Gastroesophageal sphincter (tissue), 3 donors: ENCODE data around the gene SGMS1.

ENCODE experiments used
- EP300 ChIP-seq: sonication (generic); formaldehyde crosslinking; IDR thresholded peaks from one replicate; pipeline ENCODE4 v1.6.1; 2017; ENCODE audit warnings: antibody characterized with exemption, mild to moderate bottlenecking
- TF ChIP-seq, protein P1 (sequence below), 4 experiments: fragments of 200-600 bp in 2 of 4; fragments of 450-650 bp in 2 of 4; sonication (generic) in 1 of 4; IDR thresholded peaks; one replicate each; pipeline ENCODE4 v1.5.1; 2017 to 2019; ENCODE audit warnings: antibody characterized with exemption in 4 of 4, mild to moderate bottlenecking in 2 of 4, moderate library complexity in 2 of 4

DNA sequence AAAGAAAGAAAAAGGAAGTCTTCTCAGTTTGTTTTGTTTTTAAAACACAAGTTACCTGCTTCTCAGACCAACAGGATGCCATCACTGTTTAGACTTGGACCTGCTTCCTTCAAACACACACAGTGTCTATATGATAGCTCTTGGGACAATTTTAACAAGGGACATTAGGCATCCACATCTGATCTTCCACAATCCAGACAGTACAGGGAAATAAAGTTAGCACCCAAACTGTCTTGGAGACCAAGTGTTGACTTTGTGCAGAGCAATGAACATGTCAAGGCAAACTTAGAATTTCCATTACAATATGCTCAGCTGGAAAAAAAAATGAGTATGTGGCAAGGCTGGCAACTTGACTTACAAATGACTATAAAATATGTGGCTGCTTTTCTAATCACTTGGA, 80.9 kb downstream of the SGMS1 start:
- TF ChIP-seq EP300: no peak
- TF ChIP-seq, protein P1, sequence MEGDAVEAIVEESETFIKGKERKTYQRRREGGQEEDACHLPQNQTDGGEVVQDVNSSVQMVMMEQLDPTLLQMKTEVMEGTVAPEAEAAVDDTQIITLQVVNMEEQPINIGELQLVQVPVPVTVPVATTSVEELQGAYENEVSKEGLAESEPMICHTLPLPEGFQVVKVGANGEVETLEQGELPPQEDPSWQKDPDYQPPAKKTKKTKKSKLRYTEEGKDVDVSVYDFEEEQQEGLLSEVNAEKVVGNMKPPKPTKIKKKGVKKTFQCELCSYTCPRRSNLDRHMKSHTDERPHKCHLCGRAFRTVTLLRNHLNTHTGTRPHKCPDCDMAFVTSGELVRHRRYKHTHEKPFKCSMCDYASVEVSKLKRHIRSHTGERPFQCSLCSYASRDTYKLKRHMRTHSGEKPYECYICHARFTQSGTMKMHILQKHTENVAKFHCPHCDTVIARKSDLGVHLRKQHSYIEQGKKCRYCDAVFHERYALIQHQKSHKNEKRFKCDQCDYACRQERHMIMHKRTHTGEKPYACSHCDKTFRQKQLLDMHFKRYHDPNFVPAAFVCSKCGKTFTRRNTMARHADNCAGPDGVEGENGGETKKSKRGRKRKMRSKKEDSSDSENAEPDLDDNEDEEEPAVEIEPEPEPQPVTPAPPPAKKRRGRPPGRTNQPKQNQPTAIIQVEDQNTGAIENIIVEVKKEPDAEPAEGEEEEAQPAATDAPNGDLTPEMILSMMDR (IDR thresholded peaks at IDR 0.05): no peak
